ENCODE data around the gene DUOX1. TPM values are rescaled to one million over a fixed set of nuclear protein-coding genes. Genes with fewer than 3 reads are reported as not detected.

DUOX1 gene
- total and polyA plus RNA-seq, 2 of the 13 experiments (the other 11 are each of a cell fraction or from before 2014, with no cell fraction given), result 0.03 TPM; not detected in 1

GRCh38 chr15:45186771-45187577 lies 57.2 kb downstream of the DUOX1 start (continued):
- 0 out of 2 replicates have a peak, but pooled peaks have one; percentile 59 for TF ChIP-seq ZNF512B (CRISPR knock-in tag; IDR thresholded peaks at IDR 0.05; ENCODE audit: borderline replicate concordance)
- TF ChIP-seq ZNF687 (CRISPR knock-in tag; IDR thresholded peaks at IDR 0.05), result peak; percentile 92
- 0 out of 2 replicates have a peak, but pooled peaks have one; percentile 29 for TF ChIP-seq ZNF503 (CRISPR knock-in tag; IDR thresholded peaks at IDR 0.05)
- TF ChIP-seq ATRX (CRISPR knock-in tag; IDR thresholded peaks at IDR 0.05; ENCODE audit: borderline replicate concordance), result no peak
- TF ChIP-seq FOXJ3 (CRISPR knock-in tag; IDR thresholded peaks at IDR 0.05; ENCODE audit: borderline replicate concordance), result no peak
- TF ChIP-seq ZNF138 (CRISPR knock-in tag; IDR thresholded peaks at IDR 0.05; ENCODE audit: low read depth), result no peak
- 0 out of 2 replicates have a peak, but pooled peaks have one; percentile 65 for TF ChIP-seq DNMT1 (CRISPR knock-in tag; IDR thresholded peaks at IDR 0.05)
- peak; percentile 53; the same call in 1 of the 2 replicates for TF ChIP-seq MAX (IDR thresholded peaks at IDR 0.05)
- TF ChIP-seq MTERF4 (CRISPR knock-in tag; IDR thresholded peaks at IDR 0.05), result peak; percentile 65; the same call in 1 of the 2 replicates
- peak; percentile 68; the same call in 1 of the 2 replicates for TF ChIP-seq ARID4A (CRISPR knock-in tag; IDR thresholded peaks at IDR 0.05; ENCODE audit: borderline replicate concordance)
- peak; percentile 73; the same call in 1 of the 2 replicates for TF ChIP-seq NR2F2 (IDR thresholded peaks at IDR 0.05; ENCODE audit: borderline replicate concordance, low read depth)
